Bronchial epithelial cell (primary cell): ENCODE results near the gene FOXO4. TPM values are rescaled to one million over a fixed set of nuclear protein-coding genes. Genes with fewer than 3 reads are reported as not detected.

Experiments used
- DNase-seq: peaks from one replicate; pipeline ENCODE4 v3.0.0-alpha.2; 2010; ENCODE audit warnings: low read depth
- FAIRE-seq: peaks from 2 replicates; lab custom pipeline; 2011; peaks lifted over from hg19 to GRCh38; lab: Jason Lieb, UNC
- H3K27me3 ChIP-seq: 2 replicates; pipeline ENCODE4 v1.5.1; 2011; ENCODE audit warnings: low read length; ENCODE audit not compliant: control insufficient read depth, insufficient read depth
- H3K36me3 ChIP-seq: 2 replicates; pipeline ENCODE4 v1.5.1; 2011; ENCODE audit warnings: low read length; ENCODE audit not compliant: control insufficient read depth, insufficient read depth
- H3K4me3 ChIP-seq: 2 replicates; pipeline ENCODE4 v1.5.1; 2011; ENCODE audit warnings: mild to moderate bottlenecking, low read depth, low read length, control low read depth
- CTCF ChIP-seq: IDR thresholded peaks from 2 replicates; pipeline ENCODE4 v1.5.1; 2011; ENCODE audit warnings: mild to moderate bottlenecking, moderate library complexity, low read length, control low read depth, inconsistent platforms; ENCODE audit not compliant: insufficient read depth, severe bottlenecking
- total RNA-seq: library from RNA; depleted of rRNA; stranded (reverse); fragments of >200 nt; gene quantifications from 2 replicates; pipeline ENCODE4 v1.2.1, GENCODE V29; 2014

FOXO4 gene
- total RNA-seq, 1 donor from 2014 or later, result 3.2 TPM

DNA sequence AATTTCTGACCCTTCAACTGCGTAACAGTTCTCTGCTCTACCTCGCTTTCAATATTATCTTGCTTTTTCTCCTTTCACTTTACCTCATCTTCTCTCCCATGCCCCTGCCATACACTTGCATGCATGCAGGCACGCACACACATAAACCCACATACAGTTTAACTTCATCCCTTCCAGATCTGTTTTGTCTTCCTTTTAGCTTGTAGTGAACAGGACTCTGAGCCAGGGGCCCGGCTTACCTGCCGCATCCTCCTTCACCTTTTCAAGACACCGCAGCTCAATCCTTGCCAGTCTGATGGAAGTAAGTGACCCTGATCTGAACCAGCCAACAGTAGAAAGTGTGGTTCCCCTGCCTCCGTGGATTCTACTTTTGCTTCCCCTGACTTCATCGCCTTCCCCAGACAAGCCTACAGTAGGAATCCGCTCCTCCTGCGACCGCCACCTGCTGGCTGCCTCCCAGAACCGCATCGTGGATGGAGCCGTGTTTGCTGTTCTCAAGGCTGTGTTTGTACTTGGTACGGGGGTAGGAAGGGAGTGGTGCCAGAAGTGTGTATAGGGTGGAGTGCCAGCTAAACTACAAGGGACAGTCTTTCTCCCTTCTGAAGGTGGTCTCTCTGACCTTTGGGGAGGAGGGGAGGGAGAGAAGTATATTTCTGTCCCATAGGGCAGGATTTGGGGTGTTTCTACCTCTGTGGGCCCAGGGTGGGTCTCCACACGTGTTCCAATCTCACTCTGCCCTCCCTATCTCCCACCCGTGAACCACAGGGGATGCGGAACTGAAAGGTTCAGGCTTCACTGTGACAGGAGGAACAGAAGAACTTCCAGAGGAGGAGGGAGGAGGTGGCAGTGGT, 33.5 kb downstream of the FOXO4 start:
- peak; percentile 78 for TF ChIP-seq CTCF
- no peaks in the 10 kb centered on the region for H3K27me3 ChIP-seq
- peaks cover 14% of the 10 kb centered on the region for H3K36me3 ChIP-seq
- DNase-seq (peak; percentile 31), FAIRE-seq (peak; percentile 13)
- H3K4me3 ChIP-seq, result no peak overlapping the region

- H3K4me3 ChIP-seq, result no peak overlapping the region
- H3K27me3 ChIP-seq, result no peaks in the 10 kb centered on the region
- peaks cover 13% of the 10 kb centered on the region for H3K36me3 ChIP-seq
- no peak for TF ChIP-seq CTCF
- FAIRE-seq (no peak), DNase-seq (no peak)
These were observed 35.9 kb downstream of the FOXO4 start for GRCh38 chrX:71131510-71131909.

DNA sequence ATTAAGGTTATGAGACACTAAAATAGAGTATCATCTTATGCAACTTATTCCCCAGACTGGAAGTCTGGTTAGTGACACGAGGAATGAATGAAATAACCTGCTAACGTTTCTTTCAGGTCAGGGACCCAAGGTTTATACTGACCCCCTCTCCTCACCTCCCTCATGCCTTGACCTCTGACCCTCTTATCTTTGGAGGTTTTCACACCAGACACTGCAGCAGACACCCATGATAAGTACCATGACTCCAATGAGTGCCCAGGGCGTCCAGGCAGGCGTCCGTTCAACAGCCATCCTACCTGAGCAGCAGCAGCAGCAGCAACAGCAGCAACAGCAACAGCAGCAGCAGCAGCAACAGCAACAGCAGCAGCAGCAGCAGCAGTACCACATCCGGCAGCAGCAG, 44.8 kb downstream of the FOXO4 start:
- DNase-seq, result no peak
- Histone ChIP-seq H3K4me3 (no peak overlapping the region), H3K36me3 (peaks cover 7% of the 10 kb centered on the region), H3K27me3 (no peaks in the 10 kb centered on the region)
- no peak for FAIRE-seq
- TF ChIP-seq CTCF, result no peak

- no peak for FAIRE-seq
These were observed 47.9 kb downstream of the FOXO4 start for GRCh38 chrX:71143508-71143907.

DNA sequence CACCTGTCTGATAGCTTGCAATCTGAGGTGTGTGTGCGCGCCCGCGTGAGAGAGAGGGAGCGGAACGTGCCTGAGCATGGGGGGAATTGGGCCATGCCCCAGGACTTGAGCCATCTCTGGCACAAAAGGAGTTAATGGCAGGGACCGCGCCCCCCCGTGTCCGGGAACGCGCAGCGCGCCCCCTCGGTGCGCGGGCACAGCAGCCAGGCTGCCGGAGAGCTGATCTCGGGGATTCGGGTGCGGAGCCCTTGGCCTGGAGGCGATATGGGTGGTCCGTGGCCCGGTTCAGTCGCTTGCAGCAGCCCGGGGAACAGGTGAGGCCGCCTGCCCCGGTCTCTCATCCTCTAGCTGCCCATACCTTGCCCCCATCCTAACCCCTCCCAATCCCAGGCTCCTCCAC, 49.0 kb downstream of the FOXO4 start, which contains the start of gene NLGN3:
Gene NLGN3 (plus strand): TSS at position 191 of the 400 bp plus-strand sequence. CDS start 2,909 bp downstream, outside the sequence.
- H3K27me3 ChIP-seq, result no peaks in the 10 kb centered on the region
- TF ChIP-seq CTCF, result no peak
- DNase-seq (no peak), FAIRE-seq (no peak)
- no peak within 1 kb of the TSS for H3K4me3 ChIP-seq
- no peaks in the 10 kb centered on the region for H3K36me3 ChIP-seq

More at GRCh38 chrX:71143508-71143907, 47.9 kb downstream of the FOXO4 start:
- Histone ChIP-seq H3K36me3 (peaks cover 2% of the 10 kb centered on the region), H3K4me3 (no peak overlapping the region), H3K27me3 (no peaks in the 10 kb centered on the region)
- peak; percentile 9 for DNase-seq
- TF ChIP-seq CTCF, result no peak
